Measurements from ENCODE around the gene ARSA. TPM values are rescaled to one million over a fixed set of nuclear protein-coding genes. Genes with fewer than 3 reads are reported as not detected.

ARSA gene
- total RNA-seq, 6 donors from 2014 or later: 29.8 to 99.0 (median 59.2) TPM

DNA sequence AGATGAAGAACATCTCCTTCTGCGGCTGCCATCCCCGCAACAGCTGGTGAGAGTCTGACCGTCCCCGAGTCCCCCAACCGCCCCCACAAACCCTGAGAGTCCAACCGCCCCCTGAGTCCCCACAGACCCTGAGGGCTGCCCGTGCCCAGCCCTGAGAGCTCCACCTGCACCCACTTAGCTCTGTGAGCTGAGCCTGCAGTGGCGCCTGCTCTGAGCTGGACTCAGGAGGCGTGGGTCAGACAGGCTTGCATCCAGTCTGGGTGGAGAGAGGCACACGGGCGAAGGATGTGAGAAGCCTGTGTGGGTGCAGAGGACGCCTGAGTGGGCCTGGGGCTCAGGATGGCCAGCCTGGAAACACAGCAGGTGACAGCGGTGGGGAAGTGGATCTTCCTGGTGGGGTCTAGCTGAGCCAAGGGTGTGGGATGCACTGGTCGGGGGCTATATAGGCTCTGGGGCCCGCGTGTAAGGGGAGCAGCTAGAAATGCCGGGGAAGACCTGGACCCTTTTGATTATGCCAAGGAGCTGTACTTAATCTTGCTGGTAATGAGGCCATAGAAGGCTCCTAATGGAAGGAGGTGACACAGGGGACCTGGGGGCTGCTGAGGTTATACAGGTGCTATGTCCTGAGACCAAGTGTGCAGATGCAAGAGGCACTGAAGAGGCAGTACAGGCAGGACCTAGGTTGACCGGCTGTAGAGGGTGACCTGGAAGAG, 20.9 kb downstream of the ARSA start:
- H3K27ac ChIP-seq: no peak overlapping the region
- H3K27me3 ChIP-seq: peaks cover 0 to 22% (median 15%) of the 10 kb centered on the region in 4 donors
- H3K4me1 ChIP-seq: peaks cover 0 to 5% (median 0%) of the 10 kb centered on the region in 4 donors
- 80 to 94% methylated on average over 6 to 17 of the region's 18 CpGs for WGBS, 2 donors
- TF ChIP-seq EP300 (IDR thresholded peaks at IDR 0.05) (no peak), POLR2A (IDR thresholded peaks at IDR 0.05) (no peak), POLR2AphosphoS5 (IDR thresholded peaks at IDR 0.05) (no peak)
- TF ChIP-seq, protein P1, sequence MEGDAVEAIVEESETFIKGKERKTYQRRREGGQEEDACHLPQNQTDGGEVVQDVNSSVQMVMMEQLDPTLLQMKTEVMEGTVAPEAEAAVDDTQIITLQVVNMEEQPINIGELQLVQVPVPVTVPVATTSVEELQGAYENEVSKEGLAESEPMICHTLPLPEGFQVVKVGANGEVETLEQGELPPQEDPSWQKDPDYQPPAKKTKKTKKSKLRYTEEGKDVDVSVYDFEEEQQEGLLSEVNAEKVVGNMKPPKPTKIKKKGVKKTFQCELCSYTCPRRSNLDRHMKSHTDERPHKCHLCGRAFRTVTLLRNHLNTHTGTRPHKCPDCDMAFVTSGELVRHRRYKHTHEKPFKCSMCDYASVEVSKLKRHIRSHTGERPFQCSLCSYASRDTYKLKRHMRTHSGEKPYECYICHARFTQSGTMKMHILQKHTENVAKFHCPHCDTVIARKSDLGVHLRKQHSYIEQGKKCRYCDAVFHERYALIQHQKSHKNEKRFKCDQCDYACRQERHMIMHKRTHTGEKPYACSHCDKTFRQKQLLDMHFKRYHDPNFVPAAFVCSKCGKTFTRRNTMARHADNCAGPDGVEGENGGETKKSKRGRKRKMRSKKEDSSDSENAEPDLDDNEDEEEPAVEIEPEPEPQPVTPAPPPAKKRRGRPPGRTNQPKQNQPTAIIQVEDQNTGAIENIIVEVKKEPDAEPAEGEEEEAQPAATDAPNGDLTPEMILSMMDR (IDR thresholded peaks at IDR 0.05): no peak
- no peak overlapping the region for H3K4me3 ChIP-seq
- no peaks in the 10 kb centered on the region for H3K9me3 ChIP-seq
- DNase-seq: no peak
- H3K36me3 ChIP-seq: no peaks in the 10 kb centered on the region
- ATAC-seq (ENCODE audit: low FRiP score in 2 of 2): no peak

DNA sequence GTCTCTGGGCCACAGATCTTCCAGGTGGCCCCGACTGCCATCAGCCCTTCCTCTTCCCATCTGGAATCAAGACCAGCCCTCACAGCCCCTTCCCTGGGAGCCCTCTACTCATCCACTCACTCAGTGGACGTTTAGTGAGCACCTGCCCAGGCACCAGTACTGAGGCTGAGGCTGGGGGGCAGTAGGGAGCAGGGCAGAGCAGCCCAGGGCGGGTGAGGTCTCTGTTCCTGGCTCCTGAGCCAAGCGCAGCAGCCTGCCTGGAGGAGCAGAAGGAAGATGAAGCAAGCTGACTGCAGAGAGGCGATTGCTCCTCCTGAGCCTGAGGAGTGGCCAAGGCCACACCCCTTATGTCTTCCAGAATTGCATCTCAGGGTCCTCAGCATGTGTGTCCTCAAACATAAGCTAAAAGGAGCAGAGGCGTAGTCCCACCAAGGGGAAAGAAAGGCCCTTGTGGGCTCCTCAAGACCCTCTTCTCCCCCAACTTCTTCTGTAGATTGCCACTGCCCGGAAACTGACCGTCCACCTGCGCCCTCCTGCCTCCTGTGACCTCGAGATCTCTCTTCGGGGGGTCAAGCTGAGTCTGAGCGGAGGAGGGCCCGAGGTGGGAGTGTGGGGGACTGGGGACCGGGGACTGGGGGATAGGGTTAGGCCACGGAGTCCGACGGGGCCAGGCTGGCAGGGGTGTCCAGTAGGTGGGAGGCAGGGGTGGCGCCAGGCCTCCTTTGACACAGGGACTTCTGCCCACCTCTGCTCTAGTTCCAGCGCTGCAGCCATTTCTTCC, 21.6 kb downstream of the ARSA start:
- Histone ChIP-seq H3K4me3 (no peak overlapping the region), H3K4me1 (peaks cover 0 to 5% (median under 1%) of the 10 kb centered on the region in 4 donors), H3K9me3 (no peaks in the 10 kb centered on the region), H3K27me3 (peaks cover 0 to 26% (median 15%) of the 10 kb centered on the region in 4 donors), H3K36me3 (no peaks in the 10 kb centered on the region), H3K27ac (no peak overlapping the region)
- DNase-seq (peak in 1 of 2 donors; percentile 55), ATAC-seq (ENCODE audit: low FRiP score in 2 of 2) (no peak)
- 71 to 75% methylated on average over 18 to 19 of the region's 19 CpGs for WGBS, 2 donors
- TF ChIP-seq POLR2AphosphoS5 (IDR thresholded peaks at IDR 0.05): no peak
- no peak for TF ChIP-seq EP300 (IDR thresholded peaks at IDR 0.05)
- TF ChIP-seq, protein P1 (IDR thresholded peaks at IDR 0.05): no peak
- TF ChIP-seq POLR2A (IDR thresholded peaks at IDR 0.05): no peak

DNA sequence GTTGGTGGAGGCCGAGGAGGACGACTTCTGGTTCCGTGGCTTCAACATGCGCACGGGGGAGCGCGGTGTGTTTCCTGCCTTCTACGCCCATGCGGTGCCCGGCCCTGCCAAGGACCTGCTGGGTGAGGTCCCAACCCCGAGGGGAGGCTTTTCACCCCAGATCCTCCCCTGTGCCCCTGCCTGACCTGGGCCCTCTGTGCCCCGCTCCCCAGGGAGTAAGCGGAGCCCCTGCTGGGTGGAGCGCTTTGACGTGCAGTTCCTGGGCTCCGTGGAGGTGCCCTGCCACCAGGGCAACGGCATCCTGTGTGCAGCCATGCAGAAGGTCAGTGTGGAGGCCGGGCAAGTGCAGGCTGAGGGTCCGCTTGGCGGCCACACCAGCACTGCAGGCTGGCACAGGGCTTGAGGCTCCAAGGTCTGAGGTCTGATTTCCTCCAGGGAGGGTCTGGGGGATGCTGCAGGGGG, 22.3 kb downstream of the ARSA start:
- Histone ChIP-seq H3K4me3 (no peak overlapping the region), H3K36me3 (no peaks in the 10 kb centered on the region), H3K4me1 (peaks cover 4 to 9% (median 7%) of the 10 kb centered on the region in 4 donors), H3K9me3 (no peaks in the 10 kb centered on the region), H3K27me3 (peaks cover 0 to 33% (median 18%) of the 10 kb centered on the region in 4 donors), H3K27ac (no peak overlapping the region)
- WGBS, 2 donors: 88% methylated on average over 17 of the region's 20 CpGs; no CpG with 5 or more reads in 1 of the 2 donors
- ATAC-seq (ENCODE audit: low FRiP score in 2 of 2): no peak
- DNase-seq: peak in 1 of 2 donors; percentile 72
- TF ChIP-seq POLR2A (IDR thresholded peaks at IDR 0.05) (no peak), EP300 (IDR thresholded peaks at IDR 0.05) (no peak), POLR2AphosphoS5 (IDR thresholded peaks at IDR 0.05) (no peak)
- TF ChIP-seq, protein P1 (IDR thresholded peaks at IDR 0.05): no peak

DNA sequence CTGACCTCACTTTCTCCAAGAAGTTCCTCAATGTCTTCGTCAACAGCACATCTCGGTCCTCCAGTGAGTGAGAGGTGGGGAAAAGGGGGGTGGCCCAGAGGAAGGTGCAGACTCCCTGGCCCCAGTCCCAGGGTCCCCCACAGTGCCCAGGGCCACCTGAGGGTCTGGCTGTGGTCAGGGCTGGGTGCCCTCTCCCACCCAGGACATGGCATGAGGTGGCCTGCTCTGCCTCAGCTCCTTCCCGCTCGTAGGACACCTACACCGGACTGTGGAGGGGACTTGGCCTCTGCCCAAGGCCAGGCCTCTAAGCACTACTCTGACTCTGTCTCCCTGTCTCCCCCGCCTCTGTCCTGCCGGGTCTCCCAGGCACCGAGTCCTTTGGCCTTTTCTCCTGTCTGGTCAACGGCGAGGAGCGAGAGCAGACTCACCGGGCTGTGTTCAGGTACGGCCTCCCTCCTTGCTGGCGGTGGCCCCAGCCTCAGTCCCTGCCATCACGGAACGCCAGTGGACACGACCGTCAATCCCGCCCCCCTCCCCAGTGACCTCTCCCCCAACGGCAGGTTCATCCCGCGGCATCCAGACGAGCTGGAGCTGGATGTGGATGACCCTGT, 22.8 kb downstream of the ARSA start:
- DNase-seq: no peak
- 86 to 87% methylated on average over 21 of the region's 23 CpGs for WGBS, 2 donors
- no peak for ATAC-seq (ENCODE audit: low FRiP score in 2 of 2)
- H3K27me3 ChIP-seq: peaks cover 0 to 38% (median 21%) of the 10 kb centered on the region in 4 donors
- H3K4me3 ChIP-seq: no peak overlapping the region
- no peaks in the 10 kb centered on the region for H3K9me3 ChIP-seq
- H3K27ac ChIP-seq: no peak overlapping the region
- no peaks in the 10 kb centered on the region for H3K36me3 ChIP-seq
- H3K4me1 ChIP-seq: peaks cover 7 to 14% (median 11%) of the 10 kb centered on the region in 4 donors
- TF ChIP-seq POLR2A (IDR thresholded peaks at IDR 0.05) (no peak), EP300 (IDR thresholded peaks at IDR 0.05) (no peak), POLR2AphosphoS5 (IDR thresholded peaks at IDR 0.05) (no peak)
- TF ChIP-seq, protein P1 (IDR thresholded peaks at IDR 0.05): no peak

Measured in upper lobe of left lung (tissue), 6 donors.